Body of pancreas (tissue), 4 donors: ENCODE measurements around the gene SIX6.

Experiments
- POLR2A ChIP-seq, 3 donors: fragments of 450-650 bp; IDR thresholded peaks; one replicate each; pipeline ENCODE4 v1.6.1; 2016; ENCODE audit warnings: antibody characterized with exemption in 3 of 3, mild to moderate bottlenecking in 2 of 3
- TF ChIP-seq, protein P1 (sequence below), 7 experiments: fragments of 450-650 bp in 4 of 7; fragments of 200-600 bp in 3 of 7; sonication (generic) in 3 of 7; IDR thresholded peaks; one replicate each; pipeline ENCODE4 v1.5.1; 2016 to 2019; ENCODE audit warnings: antibody characterized with exemption in 7 of 7

DNA sequence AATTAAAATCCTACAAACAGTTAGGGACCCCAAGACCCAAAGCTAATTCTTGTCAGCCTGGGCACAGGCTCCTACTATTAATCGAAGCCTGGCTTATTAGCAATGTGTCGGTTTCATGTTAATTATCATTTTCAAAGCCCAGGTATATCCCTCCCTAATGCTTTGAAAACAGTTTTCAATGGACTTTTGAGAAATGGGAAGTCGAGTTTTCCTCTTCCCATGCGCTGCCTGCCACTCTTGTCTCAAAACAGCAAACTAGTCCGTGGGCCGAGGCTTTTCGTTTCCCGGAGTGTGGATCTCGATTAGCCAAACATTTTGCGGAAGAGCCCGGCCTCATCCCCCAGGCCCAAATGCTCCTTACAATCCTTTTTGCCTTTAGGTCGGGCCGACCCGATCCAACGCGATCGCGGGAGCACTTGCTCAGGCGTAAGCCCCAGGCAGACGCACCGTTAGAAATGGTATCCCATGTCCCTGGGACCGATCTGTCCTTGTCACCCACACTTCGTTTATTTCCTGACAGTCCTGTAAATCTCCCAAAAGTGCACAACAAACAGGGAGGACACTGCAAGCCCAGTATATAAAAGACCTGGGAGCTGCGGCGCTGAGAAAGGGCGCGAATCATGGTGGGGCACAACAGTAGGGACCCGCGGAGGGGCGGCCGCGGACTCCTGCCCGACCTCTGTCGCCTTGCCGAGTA, 1.5 kb downstream of the SIX6 start:
- TF ChIP-seq, protein P1, sequence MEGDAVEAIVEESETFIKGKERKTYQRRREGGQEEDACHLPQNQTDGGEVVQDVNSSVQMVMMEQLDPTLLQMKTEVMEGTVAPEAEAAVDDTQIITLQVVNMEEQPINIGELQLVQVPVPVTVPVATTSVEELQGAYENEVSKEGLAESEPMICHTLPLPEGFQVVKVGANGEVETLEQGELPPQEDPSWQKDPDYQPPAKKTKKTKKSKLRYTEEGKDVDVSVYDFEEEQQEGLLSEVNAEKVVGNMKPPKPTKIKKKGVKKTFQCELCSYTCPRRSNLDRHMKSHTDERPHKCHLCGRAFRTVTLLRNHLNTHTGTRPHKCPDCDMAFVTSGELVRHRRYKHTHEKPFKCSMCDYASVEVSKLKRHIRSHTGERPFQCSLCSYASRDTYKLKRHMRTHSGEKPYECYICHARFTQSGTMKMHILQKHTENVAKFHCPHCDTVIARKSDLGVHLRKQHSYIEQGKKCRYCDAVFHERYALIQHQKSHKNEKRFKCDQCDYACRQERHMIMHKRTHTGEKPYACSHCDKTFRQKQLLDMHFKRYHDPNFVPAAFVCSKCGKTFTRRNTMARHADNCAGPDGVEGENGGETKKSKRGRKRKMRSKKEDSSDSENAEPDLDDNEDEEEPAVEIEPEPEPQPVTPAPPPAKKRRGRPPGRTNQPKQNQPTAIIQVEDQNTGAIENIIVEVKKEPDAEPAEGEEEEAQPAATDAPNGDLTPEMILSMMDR (IDR thresholded peaks at IDR 0.05), result no peak
- no peak for TF ChIP-seq POLR2A (IDR thresholded peaks at IDR 0.05)
